ENCODE data around the gene EIF3B. TPM values are rescaled to one million over a fixed set of nuclear protein-coding genes. Genes with fewer than 3 reads are reported as not detected.

Gene EIF3B
- total RNA-seq, 1 experiment from 2014 or later: 364 TPM

DNA sequence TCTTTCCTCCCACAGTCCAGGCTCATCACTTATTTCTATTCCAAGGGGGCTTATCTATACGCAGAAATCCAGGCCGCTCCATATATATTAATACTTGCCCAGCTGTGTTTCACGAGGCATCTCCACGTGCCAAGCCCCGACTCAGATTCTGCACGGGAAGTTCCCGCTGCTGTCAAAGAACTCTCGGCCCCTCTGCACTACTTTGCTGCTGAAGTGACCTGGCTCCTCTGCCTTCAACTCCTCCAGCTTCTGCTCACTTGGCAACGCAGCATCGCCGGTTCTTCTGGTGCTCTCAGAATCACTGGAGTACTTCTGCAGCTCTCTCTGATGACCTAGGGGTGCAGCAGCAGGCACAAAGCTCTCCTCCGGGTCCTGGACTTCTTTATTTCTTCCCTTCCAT lies 39.1 kb downstream of the EIF3B start:
- TF ChIP-seq EZH2 (IDR thresholded peaks at IDR 0.05; ENCODE audit: borderline replicate concordance, low read depth, low read length, poor library complexity, severe bottlenecking): no peak
- TF ChIP-seq, protein P1, sequence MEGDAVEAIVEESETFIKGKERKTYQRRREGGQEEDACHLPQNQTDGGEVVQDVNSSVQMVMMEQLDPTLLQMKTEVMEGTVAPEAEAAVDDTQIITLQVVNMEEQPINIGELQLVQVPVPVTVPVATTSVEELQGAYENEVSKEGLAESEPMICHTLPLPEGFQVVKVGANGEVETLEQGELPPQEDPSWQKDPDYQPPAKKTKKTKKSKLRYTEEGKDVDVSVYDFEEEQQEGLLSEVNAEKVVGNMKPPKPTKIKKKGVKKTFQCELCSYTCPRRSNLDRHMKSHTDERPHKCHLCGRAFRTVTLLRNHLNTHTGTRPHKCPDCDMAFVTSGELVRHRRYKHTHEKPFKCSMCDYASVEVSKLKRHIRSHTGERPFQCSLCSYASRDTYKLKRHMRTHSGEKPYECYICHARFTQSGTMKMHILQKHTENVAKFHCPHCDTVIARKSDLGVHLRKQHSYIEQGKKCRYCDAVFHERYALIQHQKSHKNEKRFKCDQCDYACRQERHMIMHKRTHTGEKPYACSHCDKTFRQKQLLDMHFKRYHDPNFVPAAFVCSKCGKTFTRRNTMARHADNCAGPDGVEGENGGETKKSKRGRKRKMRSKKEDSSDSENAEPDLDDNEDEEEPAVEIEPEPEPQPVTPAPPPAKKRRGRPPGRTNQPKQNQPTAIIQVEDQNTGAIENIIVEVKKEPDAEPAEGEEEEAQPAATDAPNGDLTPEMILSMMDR (conservative IDR thresholded peaks at IDR 0.05; ENCODE audit: low read depth, low read length): no peak
- no peak overlapping the region for H3K4me3 ChIP-seq (ENCODE audit: low read depth, low read length, poor library complexity, severe bottlenecking)
- CTCF ChIA-PET: interaction anchor here (0.6 to 0.7 kb wide), 2 partner anchors 215 to 813 kb away, joined by 3 read pairs; no protein-coding TSS in a partner anchor
- H3K27ac ChIP-seq (ENCODE audit: low read depth, low read length, poor library complexity, severe bottlenecking): no peak overlapping the region
- no TSS peak for BruUV-seq (replicated peaks)
- no peaks in the 10 kb centered on the region for H3K27me3 ChIP-seq (replicated peaks; ENCODE audit: insufficient read depth, low read depth, low read length, poor library complexity)
- H3K9me3 ChIP-seq (ENCODE audit: low read depth, low read length, poor library complexity, severe bottlenecking): no peaks in the 10 kb centered on the region
- no peaks in the 10 kb centered on the region for H3K36me3 ChIP-seq (ENCODE audit: insufficient read depth, low read length, poor library complexity, severe bottlenecking)
- no peaks in the 10 kb centered on the region for H3K4me1 ChIP-seq (ENCODE audit: insufficient read depth, low read length, poor library complexity, severe bottlenecking)
- intact Hi-C loops (cut with micrococcal nuclease; ENCODE audit: unreplicated experiment): no loop called here
- POLR2A ChIA-PET (ENCODE audit: low non-redundant PET): no interaction called here
- DNase-seq (ENCODE audit: low spot score): no peak

DNA sequence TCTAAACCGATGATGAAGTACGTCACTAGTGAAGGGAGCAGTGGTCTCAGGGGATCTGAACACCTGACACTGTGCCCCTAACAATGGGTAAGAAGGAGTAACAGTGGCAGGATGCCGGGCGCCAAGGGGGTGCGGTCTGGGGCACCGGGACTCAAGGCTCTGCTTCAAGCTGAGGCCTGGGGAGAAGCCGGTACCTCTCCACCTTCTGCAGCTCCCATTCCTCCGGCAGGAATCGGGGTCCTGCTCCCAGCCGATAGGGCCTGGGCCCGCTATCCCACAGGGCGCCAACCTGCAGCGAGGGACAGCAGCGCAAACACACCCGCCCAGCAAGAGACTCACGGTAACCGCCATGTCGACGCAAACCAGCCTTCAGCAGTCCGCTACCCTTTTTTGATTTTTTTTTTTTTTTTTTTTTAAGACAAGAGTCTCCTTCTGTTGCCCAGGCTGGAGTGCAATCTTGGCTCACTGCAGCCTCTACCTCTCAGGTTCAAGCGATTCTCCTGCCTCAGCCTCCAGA lies 40.0 kb downstream of the EIF3B start:
- no peaks in the 10 kb centered on the region for H3K36me3 ChIP-seq (ENCODE audit: insufficient read depth, low read length, poor library complexity, severe bottlenecking)
- CTCF ChIA-PET: interaction anchor here (0.7 kb wide), 1 partner anchor 814 kb away, joined by 3 read pairs; no protein-coding TSS in a partner anchor
- DNase-seq (ENCODE audit: low spot score): no peak
- no peak for TF ChIP-seq EZH2 (IDR thresholded peaks at IDR 0.05; ENCODE audit: borderline replicate concordance, low read depth, low read length, poor library complexity, severe bottlenecking)
- TF ChIP-seq, protein P1 (conservative IDR thresholded peaks at IDR 0.05; ENCODE audit: low read depth, low read length): no peak
- H3K4me3 ChIP-seq (ENCODE audit: low read depth, low read length, poor library complexity, severe bottlenecking): no peak overlapping the region
- H3K9me3 ChIP-seq (ENCODE audit: low read depth, low read length, poor library complexity, severe bottlenecking): no peaks in the 10 kb centered on the region
- intact Hi-C loops (cut with micrococcal nuclease; ENCODE audit: unreplicated experiment): no loop called here
- POLR2A ChIA-PET (ENCODE audit: low non-redundant PET): interaction anchor here (0.6 kb wide), 1 partner anchor 446 kb away, joined by 8 read pairs; no protein-coding TSS in a partner anchor
- BruUV-seq (replicated peaks): no TSS peak
- peaks cover 4% of the 10 kb centered on the region for H3K4me1 ChIP-seq (ENCODE audit: insufficient read depth, low read length, poor library complexity, severe bottlenecking)
- no peak overlapping the region for H3K27ac ChIP-seq (ENCODE audit: low read depth, low read length, poor library complexity, severe bottlenecking)
- no peaks in the 10 kb centered on the region for H3K27me3 ChIP-seq (replicated peaks; ENCODE audit: insufficient read depth, low read depth, low read length, poor library complexity)

DNA sequence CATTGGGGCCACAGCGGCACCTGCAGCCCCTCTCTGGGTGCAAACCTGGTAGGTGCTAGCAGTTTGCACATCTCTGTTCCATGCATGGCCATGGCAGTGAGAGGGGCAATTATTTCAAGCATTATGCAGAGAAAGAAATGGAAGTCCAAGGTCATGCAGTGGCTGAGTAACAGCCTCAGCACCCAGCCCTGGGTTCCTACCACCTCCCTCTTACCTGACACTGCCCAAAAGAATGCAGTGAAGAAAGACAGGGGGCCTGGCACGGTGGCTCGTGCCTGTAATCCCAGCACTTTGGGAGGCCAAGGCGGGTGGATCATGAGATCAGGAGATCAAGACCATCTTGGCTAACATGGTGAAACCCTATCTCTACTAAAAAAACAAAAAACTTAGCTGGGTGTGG lies 43.9 kb downstream of the EIF3B start:
- POLR2A ChIA-PET (ENCODE audit: low non-redundant PET): interaction anchor here (0.7 kb wide), 1 partner anchor 722 kb away, joined by 12 read pairs; no protein-coding TSS in a partner anchor
- no peaks in the 10 kb centered on the region for H3K9me3 ChIP-seq (ENCODE audit: low read depth, low read length, poor library complexity, severe bottlenecking)
- no peaks in the 10 kb centered on the region for H3K27me3 ChIP-seq (replicated peaks; ENCODE audit: insufficient read depth, low read depth, low read length, poor library complexity)
- intact Hi-C loops (cut with micrococcal nuclease; ENCODE audit: unreplicated experiment): no loop called here
- H3K4me3 ChIP-seq (ENCODE audit: low read depth, low read length, poor library complexity, severe bottlenecking): no peak overlapping the region
- no TSS peak for BruUV-seq (replicated peaks)
- H3K36me3 ChIP-seq (ENCODE audit: insufficient read depth, low read length, poor library complexity, severe bottlenecking): no peaks in the 10 kb centered on the region
- TF ChIP-seq EZH2 (IDR thresholded peaks at IDR 0.05; ENCODE audit: borderline replicate concordance, low read depth, low read length, poor library complexity, severe bottlenecking): no peak
- TF ChIP-seq, protein P1 (conservative IDR thresholded peaks at IDR 0.05; ENCODE audit: low read depth, low read length): no peak
- CTCF ChIA-PET: no interaction called here
- no peak overlapping the region for H3K27ac ChIP-seq (ENCODE audit: low read depth, low read length, poor library complexity, severe bottlenecking)
- peaks cover 14% of the 10 kb centered on the region for H3K4me1 ChIP-seq (ENCODE audit: insufficient read depth, low read length, poor library complexity, severe bottlenecking)
- DNase-seq (ENCODE audit: low spot score): no peak
